GM10847 (cell line): ENCODE data around the gene PCSK4.

ENCODE experiments used
- POLR2A ChIP-seq: IDR thresholded peaks from 2 replicates; pipeline ENCODE4 v1.6.1; 2011; ENCODE audit not compliant: insufficient read length; ENCODE audit errors: extremely low read depth

PCSK4 gene

DNA sequence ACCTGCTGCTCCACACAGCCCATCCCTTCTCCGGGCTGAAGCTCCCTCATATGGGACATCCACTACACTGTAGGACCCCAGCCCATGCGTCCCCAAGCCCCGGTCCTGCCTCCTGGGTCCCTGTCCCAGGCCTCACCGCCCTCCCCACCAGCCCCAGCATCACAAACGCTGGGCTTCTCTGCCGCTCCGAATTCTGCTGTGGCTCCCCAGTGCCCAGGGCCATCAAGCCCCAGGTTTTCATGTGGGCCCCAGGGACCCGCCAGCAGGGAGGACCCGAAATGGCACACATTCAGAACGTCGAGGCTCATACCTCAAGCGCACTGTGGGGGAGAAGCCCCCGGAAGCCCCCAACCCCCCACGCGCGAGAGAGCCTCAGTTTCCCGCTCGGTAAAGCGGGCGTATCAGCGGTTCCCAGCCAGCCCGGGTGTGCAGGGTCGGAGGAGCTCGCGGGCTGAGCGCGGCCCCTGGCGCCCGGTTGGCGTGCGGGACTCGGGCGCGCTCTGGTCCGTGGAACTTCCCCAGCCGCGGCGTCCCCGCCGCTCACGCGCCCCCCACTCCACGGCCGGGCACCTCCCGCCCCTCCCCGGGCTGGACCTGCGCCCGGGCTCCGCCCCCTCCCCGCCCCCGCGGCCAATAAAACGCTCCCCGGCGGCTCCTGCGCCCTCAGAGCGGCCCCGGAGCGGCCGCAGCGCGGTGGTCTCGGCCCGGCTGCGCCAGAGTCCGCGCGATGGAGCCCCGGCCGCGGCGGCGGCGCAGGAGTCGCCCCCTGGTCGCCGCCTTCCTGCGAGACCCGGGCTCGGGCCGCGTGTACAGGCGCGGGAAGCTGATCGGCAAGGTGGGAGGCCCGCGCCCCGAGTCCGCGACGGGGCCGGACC lies 33.5 kb upstream of the PCSK4 start, which contains the start of gene PLK5:
PLK5 (plus strand) TSS at position 666 of the 875 bp plus-strand sequence. CDS start 2,920 bp downstream, outside the sequence.
- no peak for TF ChIP-seq POLR2A

DNA sequence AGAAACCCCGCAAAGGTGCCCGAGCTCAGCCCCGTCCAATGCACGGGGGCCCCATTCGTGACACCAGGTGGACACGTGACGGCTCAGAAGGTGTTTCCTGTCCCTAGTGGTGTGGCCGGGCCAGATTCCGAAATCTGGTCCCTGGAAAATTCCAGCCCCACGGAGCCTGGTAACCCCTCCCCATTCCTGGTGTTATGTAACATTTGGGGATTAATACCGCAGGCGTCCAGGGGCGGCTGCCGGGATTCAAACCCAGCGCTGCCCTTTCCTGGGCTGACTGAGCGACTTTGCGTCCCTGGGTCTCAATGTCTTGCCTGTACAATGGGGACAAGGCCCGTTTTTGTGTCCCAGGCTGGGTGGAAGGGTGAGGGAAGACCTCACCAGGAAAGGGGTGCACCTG lies 32.7 kb upstream of the PCSK4 start:
- no peak for TF ChIP-seq POLR2A

DNA sequence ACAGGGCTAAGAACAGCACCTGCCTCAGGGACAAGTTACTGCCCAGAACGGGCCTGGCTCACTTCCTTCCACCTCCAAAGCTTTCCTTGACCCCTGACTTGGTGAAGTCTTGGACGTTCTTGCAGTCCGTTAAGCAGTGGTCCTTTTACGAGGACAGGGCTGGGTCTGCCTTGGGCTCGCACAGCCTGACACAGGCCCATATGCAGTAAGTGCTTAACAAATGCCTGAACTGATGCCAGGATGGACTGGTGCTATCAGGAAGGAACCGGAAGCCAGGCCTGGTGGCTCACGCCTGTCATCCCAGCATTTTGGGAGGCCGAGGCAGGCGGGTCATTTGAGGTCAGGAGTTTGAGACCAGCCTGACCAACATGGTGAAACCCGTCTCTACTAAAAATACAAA lies 31.9 kb upstream of the PCSK4 start:
- TF ChIP-seq POLR2A = no peak

DNA sequence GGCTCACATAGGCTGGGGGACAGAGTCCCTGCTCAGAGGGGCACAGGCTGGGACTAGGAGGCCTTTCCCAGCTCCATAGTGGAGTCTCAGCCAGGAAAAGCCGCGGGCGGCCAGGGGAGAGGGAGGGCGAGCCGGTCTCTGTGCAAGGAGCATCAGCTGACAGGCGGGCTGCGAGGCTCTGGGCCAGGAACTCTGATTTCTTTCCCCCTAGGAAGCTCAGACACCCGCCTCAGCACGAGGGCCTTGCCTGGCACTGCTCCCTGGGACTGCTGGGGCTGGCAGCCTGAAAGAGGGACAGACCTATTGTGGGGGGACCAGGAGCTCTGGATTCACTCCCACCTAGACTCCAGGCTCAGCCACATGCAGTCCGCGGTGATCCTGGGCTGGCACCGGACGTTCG lies 31.5 kb upstream of the PCSK4 start:
- TF ChIP-seq POLR2A = no peak

DNA sequence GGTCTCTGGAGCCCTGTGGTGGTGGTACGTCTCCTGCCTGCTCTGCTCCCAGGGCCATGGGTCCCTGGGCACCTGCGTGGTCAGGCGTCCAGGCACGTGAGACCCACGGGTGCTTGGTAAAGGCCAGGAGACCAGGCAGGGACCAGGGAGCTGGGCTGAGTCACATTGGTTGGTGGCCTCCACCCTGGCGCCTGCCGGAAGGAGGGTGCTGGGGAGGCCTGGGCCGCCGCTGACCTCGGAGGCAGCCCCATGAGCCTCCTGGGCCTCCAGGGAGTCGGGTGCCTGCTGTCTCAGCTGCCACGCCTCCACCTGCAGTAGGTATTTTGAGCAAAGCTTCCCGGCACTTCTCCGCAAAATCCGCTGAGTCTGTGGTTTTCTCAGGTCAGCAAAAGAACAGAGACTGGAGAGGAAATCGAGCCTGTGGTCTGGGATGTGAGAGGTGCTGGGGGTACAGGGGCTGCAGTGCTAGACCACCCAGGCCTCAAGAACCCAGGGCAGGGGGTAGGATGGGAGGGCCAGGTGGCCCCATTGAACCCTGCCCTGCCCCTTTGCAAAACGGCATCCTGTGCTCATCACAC lies 30.1 kb upstream of the PCSK4 start:
- TF ChIP-seq POLR2A = no peak

DNA sequence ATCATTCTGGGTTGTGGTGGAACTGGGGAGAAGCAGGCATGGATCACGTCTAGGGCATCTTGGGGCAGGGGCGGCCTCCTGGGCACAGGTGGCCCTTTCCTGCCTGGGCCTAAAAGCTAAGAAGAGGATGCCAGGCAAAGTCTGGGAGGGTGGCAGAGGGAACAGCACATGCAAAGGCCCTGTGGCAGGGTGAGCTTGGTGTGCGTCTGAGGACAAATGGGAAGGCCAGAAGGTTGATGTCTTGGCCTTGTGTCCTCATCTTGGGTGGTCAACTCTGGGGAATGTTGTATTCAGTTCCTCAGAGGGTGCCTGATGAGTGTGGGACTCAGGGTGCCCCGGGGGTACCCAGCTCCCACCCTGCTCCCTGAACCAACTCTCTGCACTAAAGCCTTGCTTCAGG lies 28.3 kb upstream of the PCSK4 start:
- no peak for TF ChIP-seq POLR2A

DNA sequence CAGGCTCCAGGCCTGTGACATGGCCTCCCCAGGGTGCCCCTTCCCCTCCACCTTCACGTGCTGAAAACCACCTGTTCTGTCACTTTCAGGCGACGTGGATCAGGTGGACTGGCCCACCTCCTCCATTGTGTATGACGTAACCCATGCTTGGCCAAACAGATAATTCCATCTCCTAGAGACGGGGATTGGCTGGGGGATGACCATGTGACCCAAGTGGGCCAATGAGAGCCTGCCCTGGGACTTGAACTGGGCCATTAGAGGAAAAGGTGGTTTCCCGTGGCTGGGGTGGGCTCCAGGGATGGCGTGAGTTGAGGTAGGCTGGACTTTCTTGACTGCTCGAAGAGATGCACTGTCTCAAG lies 26.2 kb upstream of the PCSK4 start:
- no peak for TF ChIP-seq POLR2A

DNA sequence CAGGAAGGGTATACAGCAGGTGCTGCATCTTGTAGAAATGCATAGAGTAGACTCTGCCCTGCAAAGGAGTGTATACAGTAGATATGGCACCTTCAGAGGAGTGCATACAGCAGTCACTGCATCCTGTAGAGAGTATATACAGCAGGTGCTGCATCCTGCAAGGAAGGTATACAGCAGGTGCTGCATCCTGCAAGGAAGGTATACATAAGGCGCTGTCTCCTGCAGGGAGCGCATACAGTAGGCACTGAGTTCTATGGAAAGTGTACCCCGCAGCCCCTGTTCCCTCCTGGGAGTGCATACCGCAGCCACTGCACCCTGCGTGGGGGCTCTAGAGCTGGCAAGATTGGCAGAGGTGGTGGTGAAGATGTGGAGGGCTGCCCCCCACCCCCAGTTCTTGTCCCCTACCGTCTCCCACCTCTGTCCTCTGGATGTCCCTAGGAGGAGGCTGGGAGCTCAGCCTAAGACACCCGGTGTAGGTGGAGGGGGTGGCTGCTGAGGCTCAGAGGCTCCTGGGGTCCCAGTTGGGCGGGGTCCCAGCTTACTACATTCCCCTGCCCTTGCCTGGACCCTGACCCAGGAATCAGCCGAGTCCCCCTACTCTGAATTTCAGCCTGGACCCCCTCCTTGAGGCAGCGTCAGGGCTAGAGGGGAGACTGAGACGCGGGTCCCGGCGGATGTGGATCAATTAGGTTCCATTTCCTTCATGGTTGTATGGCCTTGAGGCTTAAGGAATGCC lies 25.0 kb upstream of the PCSK4 start:
- TF ChIP-seq POLR2A = no peak

DNA sequence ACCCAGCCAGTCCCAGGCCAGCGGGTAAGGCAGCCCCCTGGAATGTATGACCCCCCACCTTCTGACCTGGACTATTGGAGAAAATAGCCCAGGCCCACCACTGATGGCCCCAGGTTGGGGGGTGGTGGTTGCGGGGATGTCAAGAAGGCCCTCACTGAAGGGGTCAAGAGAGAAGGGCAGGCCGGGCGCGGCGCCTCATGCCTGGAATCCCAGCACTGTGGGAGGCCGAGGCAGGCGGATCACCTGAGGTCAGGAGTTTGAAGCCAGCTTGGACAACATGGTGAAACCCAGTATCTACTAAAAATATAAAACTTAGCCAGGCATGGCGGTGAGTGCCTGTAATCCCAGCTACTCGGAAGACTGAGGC lies 24.1 kb upstream of the PCSK4 start:
- TF ChIP-seq POLR2A = no peak

DNA sequence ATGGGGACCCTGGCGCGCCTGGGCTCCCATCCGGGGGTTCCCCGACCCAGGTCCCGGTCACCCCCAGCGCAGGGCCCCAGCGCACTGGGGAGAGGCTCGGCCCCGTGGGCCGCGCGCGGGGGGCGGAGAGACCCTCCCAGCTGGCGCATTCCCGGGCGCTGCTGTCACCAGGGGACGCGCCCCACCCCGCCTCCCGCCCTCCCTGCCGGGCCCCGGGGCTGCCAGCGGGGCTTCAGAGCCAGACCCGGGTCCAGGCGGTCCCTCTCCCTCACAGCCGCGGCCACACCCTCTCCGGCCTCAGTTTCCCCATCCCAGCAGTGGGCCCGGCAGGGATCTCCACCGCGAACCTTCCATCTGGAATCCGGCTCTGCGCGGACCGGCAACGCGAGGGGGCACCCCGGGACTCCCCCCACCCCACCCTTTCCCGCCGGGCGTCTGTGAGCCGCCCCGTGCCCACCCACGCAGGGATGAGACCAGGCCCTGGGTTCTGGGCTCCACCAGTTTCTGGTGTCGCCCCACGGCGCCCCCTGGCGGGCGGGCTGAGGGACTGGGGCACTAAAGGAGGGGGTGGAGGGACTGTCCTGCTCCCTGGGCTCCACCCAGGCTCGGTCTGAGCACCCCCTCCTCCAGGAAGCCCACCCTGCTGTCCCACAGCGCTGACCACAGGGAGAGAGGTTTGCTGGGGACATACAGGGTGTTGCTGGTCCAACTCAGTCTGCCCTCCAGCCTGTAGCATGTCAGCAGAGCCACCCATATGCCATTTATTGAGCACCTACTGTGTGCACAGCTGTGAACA lies 23.5 kb upstream of the PCSK4 start:
- TF ChIP-seq POLR2A = no peak

DNA sequence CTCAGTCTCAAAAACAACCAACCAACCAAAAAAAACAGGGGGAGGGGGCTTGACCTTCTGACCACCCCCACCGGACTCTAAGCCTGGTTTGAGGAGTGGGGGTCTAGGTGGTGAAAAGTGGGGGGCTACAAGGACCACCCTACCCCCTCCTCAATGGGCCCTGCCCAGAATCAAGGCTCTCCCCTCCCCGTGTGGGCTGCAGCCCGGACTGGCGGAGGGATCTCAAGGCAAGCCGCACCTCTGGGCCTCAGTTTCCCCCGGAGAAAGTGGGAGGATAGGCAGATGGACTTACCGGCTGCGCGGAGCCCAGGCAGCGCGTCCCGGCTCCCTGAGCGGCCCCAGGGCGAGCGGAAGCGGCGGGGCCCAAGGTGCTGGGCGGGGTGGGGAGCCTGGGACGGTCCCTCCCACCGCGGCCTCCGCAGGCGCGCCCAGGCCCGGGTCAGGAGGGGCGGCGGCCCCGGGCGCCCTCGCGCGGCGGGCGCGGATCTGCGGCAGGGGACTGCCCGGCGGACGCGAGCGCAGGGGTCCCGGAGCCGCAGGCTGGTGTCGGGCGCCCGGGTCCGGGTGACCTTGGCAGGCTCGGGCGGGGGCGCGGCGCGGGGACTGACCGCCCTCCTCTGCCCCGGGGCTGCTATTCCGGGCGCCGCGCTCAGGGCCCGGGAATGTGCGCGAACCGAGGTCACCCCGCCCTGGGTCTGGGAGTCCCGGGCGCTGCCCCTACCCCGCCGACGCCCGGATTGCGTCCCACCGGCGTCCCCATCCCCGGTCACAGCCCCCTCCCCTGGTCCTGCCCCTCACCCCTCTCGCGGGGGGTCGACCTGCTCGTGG lies 22.7 kb upstream of the PCSK4 start, which contains the start of gene ADAMTSL5:
ADAMTSL5 (minus strand) TSS at position 349 of the 828 bp plus-strand sequence. CDS start 2,076 bp downstream, outside the sequence.
- TF ChIP-seq POLR2A = no peak

DNA sequence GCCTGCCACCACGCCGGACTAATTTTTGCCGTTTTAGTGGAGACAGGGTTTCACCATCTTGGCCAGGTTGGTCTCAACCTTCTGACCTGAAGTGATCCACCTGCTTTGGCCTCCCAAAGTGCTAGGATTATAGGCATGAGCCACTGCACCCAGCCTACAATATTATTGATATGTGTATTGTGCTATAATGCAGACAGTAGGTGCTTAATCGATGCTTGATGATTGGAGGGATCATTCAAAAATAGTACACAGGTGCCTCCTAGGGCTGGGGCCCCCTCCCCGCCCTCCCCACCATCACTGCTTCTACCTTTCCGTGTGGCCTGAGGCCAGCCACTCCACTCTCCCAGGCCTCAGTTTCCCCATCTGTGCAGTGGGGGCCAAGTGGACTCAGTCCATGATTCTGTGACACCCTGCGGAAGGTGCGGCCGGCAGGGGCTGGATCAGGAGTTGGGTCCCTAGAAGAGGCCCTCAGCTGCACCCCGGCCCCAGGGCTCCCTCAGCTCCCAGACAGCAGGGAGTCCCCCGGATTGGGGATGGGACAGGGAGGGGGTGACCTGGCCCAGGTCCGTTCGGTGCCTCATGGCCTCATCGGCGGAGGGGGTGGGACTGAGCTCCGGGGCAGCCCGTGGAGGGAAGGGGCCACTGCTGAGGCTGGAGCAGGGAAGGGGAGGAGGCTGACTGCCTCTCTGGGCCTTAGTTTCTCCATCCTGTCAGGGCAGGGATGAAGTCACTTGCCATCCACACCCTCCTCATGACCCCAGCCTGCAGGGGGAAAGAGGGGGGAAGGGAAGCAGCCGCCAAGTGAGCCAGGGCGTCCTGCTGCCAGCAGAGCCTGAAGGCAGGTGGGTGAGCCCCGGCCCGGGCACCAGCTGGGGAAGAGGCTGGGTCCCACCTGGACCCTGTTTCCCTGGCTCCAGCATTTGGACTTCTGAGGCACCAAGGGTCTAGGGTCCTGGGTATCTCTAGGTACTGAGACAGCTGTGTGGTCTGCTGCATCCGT lies 21.5 kb upstream of the PCSK4 start:
- TF ChIP-seq POLR2A = no peak

DNA sequence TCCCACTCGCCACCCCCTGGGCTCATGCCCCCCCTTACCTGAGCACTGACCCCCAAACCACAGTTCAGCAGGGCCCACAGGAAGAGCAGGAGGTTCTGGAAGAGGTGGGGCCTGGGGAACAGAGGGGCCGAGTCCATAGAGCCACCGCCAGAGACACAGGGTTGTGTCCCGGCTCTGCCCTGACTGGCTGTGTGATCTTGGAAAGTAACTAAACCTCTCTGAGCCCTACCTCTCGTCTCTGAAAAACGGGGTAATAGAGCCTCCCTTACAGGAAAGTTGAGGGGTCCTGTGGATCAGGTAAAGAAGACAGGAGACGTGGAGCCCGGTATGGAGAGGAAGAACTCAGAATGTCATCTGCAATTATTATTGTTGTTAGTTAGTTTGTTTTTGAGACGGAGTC lies 20.7 kb upstream of the PCSK4 start:
- no peak for TF ChIP-seq POLR2A

DNA sequence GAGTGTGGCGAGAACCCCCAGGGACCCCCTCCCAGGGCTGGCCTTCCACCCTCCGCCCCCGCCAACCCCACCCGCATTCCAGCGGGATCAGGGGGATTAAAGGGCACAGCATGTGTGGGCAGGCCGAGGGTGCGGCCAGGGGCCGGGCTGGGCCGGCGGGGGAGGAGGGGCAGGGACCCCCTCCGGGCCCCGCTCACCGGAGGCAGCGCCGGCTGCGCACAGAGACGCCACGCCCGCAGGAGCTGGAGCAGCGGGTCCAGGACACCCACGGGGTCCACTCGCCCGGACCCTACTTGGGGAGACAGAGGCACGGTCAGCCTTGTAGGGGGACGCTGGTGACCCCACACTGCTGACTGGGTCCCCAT lies 20.3 kb upstream of the PCSK4 start:
- no peak for TF ChIP-seq POLR2A
